Mesendoderm (in vitro differentiated cells): ENCODE results near the gene LARP4B.
A peak's percentile ranks its signal among the peaks of the same experiment; 100 is the strongest.

Source experiments
- DNase-seq: peaks from one replicate; pipeline ENCODE4 v3.0.0; 2013
- H2AK5ac ChIP-seq: 2 replicates; pipeline ENCODE4 v1.6.1; 2013; ENCODE audit warnings: low read length, inconsistent platforms
- H2BK120ac ChIP-seq: 2 replicates; pipeline ENCODE4 v1.6.1; 2013; ENCODE audit warnings: low read depth, mild to moderate bottlenecking, low read length, moderate library complexity, mixed read lengths
- H2BK15ac ChIP-seq: replicated peaks from 2 replicates; pipeline ENCODE4 v1.6.1; 2013; ENCODE audit warnings: low read depth, mild to moderate bottlenecking, moderate library complexity
- H2BK5ac ChIP-seq: 2 replicates; pipeline ENCODE4 v1.6.1; 2013; ENCODE audit warnings: low read length, inconsistent platforms
- H3K18ac ChIP-seq: 2 replicates; pipeline ENCODE4 v1.6.1; 2013; ENCODE audit warnings: mild to moderate bottlenecking, low read length, mixed read lengths
- H3K23ac ChIP-seq: one replicate; pipeline ENCODE4 v1.6.1; 2013; ENCODE audit warnings: low read length
- H3K27ac ChIP-seq: 2 replicates; pipeline ENCODE4 v1.5.1; 2013; ENCODE audit warnings: low read depth, mild to moderate bottlenecking, inconsistent platforms, low read length, moderate library complexity
- H3K27me3 ChIP-seq: 2 replicates; pipeline ENCODE4 v1.6.1; 2013; ENCODE audit warnings: low read length, control low read depth, mild to moderate bottlenecking, inconsistent platforms; ENCODE audit not compliant: insufficient read depth, poor library complexity
- H3K36me3 ChIP-seq: 2 replicates; pipeline ENCODE4 v1.6.1; 2013; ENCODE audit warnings: low read length, inconsistent platforms; ENCODE audit not compliant: control insufficient read depth, insufficient read depth
- H3K4ac ChIP-seq: one replicate; pipeline ENCODE4 v1.6.1; 2013; ENCODE audit warnings: low read depth, mild to moderate bottlenecking, low read length, moderate library complexity
- H3K4me1 ChIP-seq: 2 replicates; pipeline ENCODE4 v1.6.1; 2013; ENCODE audit warnings: low read depth, low read length, inconsistent platforms; ENCODE audit not compliant: control insufficient read depth
- H3K4me2 ChIP-seq: 2 replicates; pipeline ENCODE4 v1.6.1; 2013; ENCODE audit warnings: low read length
- H3K4me3 ChIP-seq: 2 replicates; pipeline ENCODE4 v1.5.1; 2013; ENCODE audit warnings: mild to moderate bottlenecking, low read length
- H3K56ac ChIP-seq: one replicate; pipeline ENCODE4 v1.6.1; 2013; ENCODE audit warnings: low read length
- H3K79me1 ChIP-seq: 2 replicates; pipeline ENCODE4 v1.6.1; 2013; ENCODE audit warnings: low read length, inconsistent platforms
- H3K79me2 ChIP-seq: 2 replicates; pipeline ENCODE4 v1.6.1; 2013; ENCODE audit warnings: mild to moderate bottlenecking, low read length; ENCODE audit not compliant: control insufficient read depth, insufficient read depth
- H3K9ac ChIP-seq: 2 replicates; pipeline ENCODE4 v1.6.1; 2013; ENCODE audit warnings: low read length, inconsistent platforms
- H4K5ac ChIP-seq: one replicate; pipeline ENCODE4 v1.6.1; 2013; ENCODE audit warnings: low read length
- H4K8ac ChIP-seq: one replicate; pipeline ENCODE4 v1.6.1; 2013; ENCODE audit warnings: low read depth, mild to moderate bottlenecking, control low read depth, low read length, moderate library complexity
- WGBS: extraction: QIAGEN DNeasy Blood & Tissue Kit; methylation state at CpG from one replicate; pipeline ENCODE4 v1.1.7; 2013; ENCODE audit warnings: low lambda C conversion rate, missing lambda C conversion rate; ENCODE audit not compliant: insufficient coverage; ENCODE audit errors: extremely low coverage; 5-methylcytosine and 5-hydroxymethylcytosine counted together

LARP4B gene

DNA sequence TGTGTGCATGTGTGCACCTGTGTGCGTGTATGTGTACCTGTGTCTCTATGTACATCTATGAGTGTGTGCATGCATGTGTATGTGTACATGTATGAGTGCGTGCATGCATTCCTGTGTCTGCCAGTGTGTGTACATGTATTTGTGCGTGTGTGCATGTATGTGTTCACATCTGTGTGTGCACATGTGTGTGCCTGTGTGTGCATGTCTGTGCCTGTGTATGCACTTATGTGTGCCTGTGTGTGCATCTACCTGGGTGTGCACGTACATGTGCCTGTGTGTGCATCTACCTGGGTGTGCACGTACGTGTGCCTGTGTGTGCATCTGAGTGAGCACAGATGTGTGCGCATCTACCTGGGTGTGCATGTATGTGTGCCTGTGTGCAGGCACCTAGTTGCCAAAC is 139.9 kb downstream of the LARP4B start:
- WGBS, result no CpG with 5 or more reads among the region's 7 CpGs

DNA sequence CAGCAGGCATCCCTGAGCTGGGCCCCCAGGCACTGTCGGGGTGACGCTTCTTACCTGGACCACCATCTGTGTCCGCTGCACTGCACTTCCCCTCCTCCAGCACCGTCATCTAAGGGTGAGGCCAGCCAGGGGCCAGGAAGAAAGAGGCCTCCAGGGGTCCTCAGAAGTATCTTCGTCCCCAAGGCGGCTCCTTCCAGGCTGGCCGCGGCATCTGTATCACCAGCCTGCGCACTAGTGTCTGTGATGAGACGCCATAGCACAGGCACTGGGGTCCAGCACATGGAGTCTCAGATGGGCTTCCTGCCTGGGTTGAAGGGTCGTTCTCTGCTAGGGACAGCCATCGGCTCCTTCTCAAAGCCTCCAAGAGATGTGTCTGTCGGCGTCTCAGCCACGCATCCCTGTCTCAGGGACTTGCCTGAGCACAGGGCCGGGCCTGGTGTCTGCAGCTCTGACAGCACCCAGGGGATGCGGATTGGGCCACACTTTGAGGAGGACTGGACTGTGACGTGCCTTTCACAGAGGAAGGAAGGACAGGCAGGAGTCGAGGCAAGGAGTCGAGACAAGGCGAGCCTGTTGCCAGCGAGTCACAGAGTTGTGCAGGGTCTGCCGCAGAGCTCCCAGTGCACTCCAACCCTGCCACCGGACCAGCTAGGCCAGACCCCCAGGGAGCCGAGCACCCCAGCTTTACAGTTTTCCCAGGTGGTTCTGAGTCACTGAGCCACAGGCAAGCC is 140.5 kb downstream of the LARP4B start:
- H3K18ac ChIP-seq, result no peak overlapping the region
- H3K4me2 ChIP-seq, result no peak overlapping the region
- no peak for DNase-seq
- no peaks in the 10 kb centered on the region for H3K79me2 ChIP-seq
- WGBS, result no CpG with 5 or more reads among the region's 25 CpGs
- no peak overlapping the region for H3K4ac ChIP-seq
- no peaks in the 10 kb centered on the region for H3K27me3 ChIP-seq
- no peak overlapping the region for H2BK120ac ChIP-seq
- no peak overlapping the region for H2BK5ac ChIP-seq
- no peaks in the 10 kb centered on the region for H3K79me1 ChIP-seq
- H3K36me3 ChIP-seq, result no peaks in the 10 kb centered on the region
- H3K56ac ChIP-seq, result no peak overlapping the region
- H4K5ac ChIP-seq, result no peak overlapping the region
- no peak overlapping the region for H2AK5ac ChIP-seq
- H3K4me1 ChIP-seq, result no peaks in the 10 kb centered on the region
- H3K27ac ChIP-seq, result no peak overlapping the region
- no peak overlapping the region for H3K4me3 ChIP-seq
- no peak overlapping the region for H4K8ac ChIP-seq
- H3K23ac ChIP-seq, result no peak overlapping the region
- H2BK15ac ChIP-seq, result no peak overlapping the region
- no peak overlapping the region for H3K9ac ChIP-seq

More for the DNA sequence above, 139.9 kb downstream of the LARP4B start:
- Histone ChIP-seq H3K27ac (no peak overlapping the region), H3K23ac (no peak overlapping the region), H3K4me1 (no peaks in the 10 kb centered on the region), H3K56ac (no peak overlapping the region), H2BK120ac (no peak overlapping the region), H4K5ac (no peak overlapping the region), H3K4ac (no peak overlapping the region), H3K27me3 (no peaks in the 10 kb centered on the region), H3K79me2 (no peaks in the 10 kb centered on the region), H3K36me3 (no peaks in the 10 kb centered on the region), H4K8ac (no peak overlapping the region), H3K4me3 (no peak overlapping the region), H3K9ac (no peak overlapping the region), H2AK5ac (no peak overlapping the region), H3K18ac (no peak overlapping the region), H3K4me2 (no peak overlapping the region), H2BK15ac (no peak overlapping the region), H3K79me1 (no peaks in the 10 kb centered on the region), H2BK5ac (no peak overlapping the region)
- no peak for DNase-seq

DNA sequence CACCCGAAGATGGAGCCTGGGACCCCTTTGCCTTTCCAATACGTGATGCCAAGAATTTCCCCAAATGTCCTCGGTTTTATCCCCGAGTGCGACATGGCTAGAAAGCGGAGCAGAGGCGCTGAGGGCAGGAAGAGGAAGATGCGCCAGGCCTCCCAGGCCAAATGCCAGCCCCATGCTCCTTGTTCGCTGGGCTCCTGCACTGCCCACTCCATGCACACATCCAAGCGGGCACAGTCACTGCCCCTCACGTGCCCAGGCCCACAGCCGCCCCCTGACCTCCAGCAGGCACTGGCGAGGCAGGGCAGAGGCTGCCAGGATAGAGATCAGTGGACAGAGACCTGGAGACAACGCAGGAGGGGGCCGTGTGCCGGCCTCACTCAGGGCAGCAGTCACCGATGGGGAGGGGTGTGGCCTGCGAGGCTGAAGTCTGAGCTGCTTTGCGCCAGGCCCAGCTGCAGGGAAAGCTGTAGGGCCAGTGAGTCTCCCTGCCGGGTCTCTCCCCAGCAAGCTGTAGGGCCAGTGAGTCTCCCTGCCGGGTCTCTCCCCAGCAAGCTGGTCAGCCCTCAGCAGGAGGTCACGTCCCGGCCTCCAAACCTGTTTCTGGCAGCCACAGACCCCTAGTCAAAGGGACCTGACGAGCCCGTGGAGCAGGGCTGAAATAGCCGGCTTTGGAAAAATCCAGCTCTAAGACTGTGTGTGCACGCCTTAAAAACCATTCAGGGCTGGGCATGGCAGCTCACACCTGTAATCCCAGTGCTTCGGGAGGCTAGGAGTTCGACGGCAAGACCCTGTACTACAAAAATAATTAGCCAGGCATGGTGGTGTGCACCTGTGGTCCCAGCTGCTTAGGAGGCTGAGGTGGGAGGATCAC is 141.4 kb downstream of the LARP4B start:
- H3K79me1 ChIP-seq, result no peaks in the 10 kb centered on the region
- H3K27me3 ChIP-seq, result no peaks in the 10 kb centered on the region
- peak overlapping the region; percentile 34 for H3K56ac ChIP-seq
- H2BK5ac ChIP-seq, result no peak overlapping the region
- H3K4me3 ChIP-seq, result no peak overlapping the region
- H3K36me3 ChIP-seq, result no peaks in the 10 kb centered on the region
- H3K18ac ChIP-seq, result no peak overlapping the region
- H3K23ac ChIP-seq, result no peak overlapping the region
- no peak for DNase-seq
- H3K27ac ChIP-seq, result no peak overlapping the region
- H3K4me1 ChIP-seq, result no peaks in the 10 kb centered on the region
- H2AK5ac ChIP-seq, result no peak overlapping the region
- WGBS, result no CpG with 5 or more reads among the region's 30 CpGs
- H4K8ac ChIP-seq, result no peak overlapping the region
- no peak overlapping the region for H4K5ac ChIP-seq
- H3K79me2 ChIP-seq, result no peaks in the 10 kb centered on the region
- H3K9ac ChIP-seq, result no peak overlapping the region
- no peak overlapping the region for H3K4me2 ChIP-seq
- H2BK120ac ChIP-seq, result no peak overlapping the region
- no peak overlapping the region for H2BK15ac ChIP-seq
- H3K4ac ChIP-seq, result no peak overlapping the region

DNA sequence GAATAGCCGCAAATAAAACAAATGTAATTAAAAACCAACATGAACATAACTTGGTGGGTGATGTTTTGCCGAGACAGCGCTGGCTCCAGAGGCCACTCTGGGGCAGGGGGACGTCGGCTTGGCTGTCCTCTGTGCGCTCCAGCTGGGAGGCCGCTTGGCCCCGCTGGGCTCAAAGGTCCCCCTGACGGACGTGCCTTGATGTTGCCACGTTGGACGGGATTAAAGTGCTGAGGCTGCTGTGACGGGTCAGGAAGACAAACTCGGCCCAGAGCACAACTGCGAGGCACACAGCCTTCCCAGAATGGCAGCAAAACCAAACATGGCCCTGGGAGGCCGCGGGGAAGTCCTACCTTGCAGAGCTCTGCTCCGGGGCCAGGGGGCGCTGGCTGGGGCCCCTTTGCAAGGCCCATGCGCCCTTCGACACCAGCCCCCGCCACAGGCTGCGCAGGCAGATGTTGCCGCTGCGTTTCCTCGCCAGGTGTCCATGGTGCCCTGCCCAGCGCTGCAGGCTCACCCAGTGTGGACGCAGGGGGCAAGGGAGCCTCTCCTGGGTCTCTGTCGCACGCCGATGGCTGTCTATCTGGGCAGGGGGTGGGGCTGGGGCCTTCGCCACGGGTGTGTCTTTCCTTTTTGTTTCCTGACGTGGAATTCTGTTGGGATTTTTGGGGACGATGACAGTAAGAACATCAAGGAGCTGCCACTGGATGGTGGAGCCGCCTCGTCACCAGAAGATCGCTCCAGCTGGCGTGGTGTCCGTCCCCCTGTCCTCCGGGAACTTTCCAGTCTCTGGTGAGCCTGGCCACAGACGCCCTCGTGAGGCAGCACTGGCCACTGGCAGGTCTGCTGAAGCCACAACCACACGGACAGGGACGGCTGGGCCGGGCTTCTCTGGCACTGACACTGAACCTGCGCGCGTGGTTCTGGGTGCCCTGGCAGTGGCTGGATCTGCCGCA is 142.4 kb downstream of the LARP4B start:
- H3K4me1 ChIP-seq, result no peaks in the 10 kb centered on the region
- H4K8ac ChIP-seq, result no peak overlapping the region
- peak overlapping the region; percentile 91 for H3K56ac ChIP-seq
- H2BK5ac ChIP-seq, result no peak overlapping the region
- no peak overlapping the region for H2BK15ac ChIP-seq
- no peak overlapping the region for H2AK5ac ChIP-seq
- H2BK120ac ChIP-seq, result no peak overlapping the region
- no peak overlapping the region for H3K23ac ChIP-seq
- no peak overlapping the region for H4K5ac ChIP-seq
- H3K79me2 ChIP-seq, result no peaks in the 10 kb centered on the region
- H3K36me3 ChIP-seq, result no peaks in the 10 kb centered on the region
- no peak overlapping the region for H3K27ac ChIP-seq
- no peaks in the 10 kb centered on the region for H3K27me3 ChIP-seq
- no peaks in the 10 kb centered on the region for H3K79me1 ChIP-seq
- H3K4me3 ChIP-seq, result peak overlapping the region; percentile 26
- H3K4me2 ChIP-seq, result peak overlapping the region; percentile 82
- peak overlapping the region; percentile 73 for H3K9ac ChIP-seq
- H3K18ac ChIP-seq, result no peak overlapping the region
- no peak overlapping the region for H3K4ac ChIP-seq
- peak; percentile 88 for DNase-seq
- WGBS, result no CpG with 5 or more reads among the region's 50 CpGs

DNA sequence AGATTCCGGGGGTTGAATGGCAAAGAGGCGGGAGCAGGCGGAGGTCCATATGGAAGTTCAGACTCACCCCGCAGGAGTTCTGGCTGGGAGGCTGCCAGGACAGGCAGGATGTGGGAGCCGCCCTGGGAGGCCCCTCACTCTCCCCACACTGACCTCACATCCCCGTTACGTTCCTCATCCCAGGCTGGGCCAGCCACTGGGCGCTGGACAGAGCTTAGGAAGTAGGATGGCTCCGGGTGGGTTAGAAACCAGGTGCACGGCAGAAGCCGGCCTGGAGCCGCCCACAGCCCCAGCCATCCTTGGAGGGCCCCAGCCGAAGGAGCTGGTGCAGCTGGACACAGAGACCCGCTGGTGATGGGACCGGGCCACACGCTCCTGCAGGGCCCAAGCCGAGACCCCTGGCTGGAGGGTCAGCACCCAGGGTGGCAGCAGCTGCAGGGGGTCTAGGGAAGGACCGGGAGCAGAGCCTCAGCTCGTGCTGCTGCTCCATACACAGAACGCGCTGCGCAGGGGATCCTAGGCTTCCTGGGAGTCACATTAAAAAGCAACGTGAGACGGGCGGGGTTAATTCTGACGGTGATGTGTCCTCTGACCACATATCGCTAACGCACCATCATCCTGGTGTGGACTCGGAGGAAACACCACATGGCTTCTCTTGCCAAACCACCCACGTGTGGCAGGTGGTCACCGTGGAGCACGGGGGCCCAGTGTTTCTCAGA is 143.4 kb downstream of the LARP4B start:
- no peaks in the 10 kb centered on the region for H3K36me3 ChIP-seq
- no peak overlapping the region for H3K27ac ChIP-seq
- no peak for DNase-seq
- no peak overlapping the region for H3K23ac ChIP-seq
- H3K4me2 ChIP-seq, result no peak overlapping the region
- no peak overlapping the region for H3K18ac ChIP-seq
- H4K8ac ChIP-seq, result no peak overlapping the region
- no peak overlapping the region for H4K5ac ChIP-seq
- H3K56ac ChIP-seq, result no peak overlapping the region
- no peak overlapping the region for H3K4ac ChIP-seq
- H2BK15ac ChIP-seq, result no peak overlapping the region
- H3K4me1 ChIP-seq, result no peaks in the 10 kb centered on the region
- no CpG with 5 or more reads among the region's 32 CpGs for WGBS
- H2BK120ac ChIP-seq, result no peak overlapping the region
- no peak overlapping the region for H2AK5ac ChIP-seq
- no peaks in the 10 kb centered on the region for H3K79me2 ChIP-seq
- H3K9ac ChIP-seq, result no peak overlapping the region
- no peaks in the 10 kb centered on the region for H3K79me1 ChIP-seq
- H2BK5ac ChIP-seq, result no peak overlapping the region
- H3K4me3 ChIP-seq, result no peak overlapping the region
- no peaks in the 10 kb centered on the region for H3K27me3 ChIP-seq
